ENCODE data around the gene CSTPP1.

Gene CSTPP1

GRCh38 chr11:46999217-46999616, 62.7 kb downstream of the CSTPP1 start:
- DNase-seq: no peak

DNA sequence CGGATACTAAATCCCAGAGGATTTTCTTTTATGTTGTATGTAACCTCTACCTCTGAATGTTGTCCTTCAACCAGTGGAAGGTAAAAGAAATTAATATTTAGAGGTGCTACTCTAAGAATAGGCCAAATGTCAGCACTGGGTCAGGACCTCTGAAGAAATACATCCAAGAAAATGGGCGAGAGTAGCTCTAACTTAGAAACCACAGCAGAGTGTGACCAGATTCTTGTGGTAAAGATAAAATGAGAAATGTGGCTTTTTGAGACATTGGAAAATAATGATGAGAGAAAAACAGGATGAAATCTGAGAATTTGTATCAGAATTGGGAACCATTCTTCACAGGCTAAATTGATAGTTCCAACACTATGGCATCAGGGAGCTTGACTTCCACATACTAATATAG, 63.5 kb downstream of the CSTPP1 start:
- no peak for DNase-seq

DNA sequence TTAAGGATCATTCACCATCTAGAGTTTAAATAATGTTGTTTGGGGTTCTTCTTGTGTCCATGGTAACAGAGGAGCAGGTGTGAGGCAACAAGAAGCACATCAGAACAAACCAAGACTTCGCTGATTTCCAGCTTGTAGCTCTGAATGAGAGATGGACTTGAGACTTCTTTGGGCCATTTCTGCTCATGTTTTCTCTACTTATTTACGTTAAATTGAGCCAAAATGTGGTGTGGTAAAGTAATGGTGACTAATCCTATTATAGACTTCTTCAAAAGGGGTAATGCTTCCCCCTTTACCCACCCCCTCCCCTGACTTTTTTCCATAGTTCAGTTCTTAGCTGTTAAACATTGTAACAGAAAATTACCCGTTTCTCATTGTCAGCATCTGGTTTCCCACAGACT, 65.2 kb downstream of the CSTPP1 start:
- no peak for DNase-seq

DNA sequence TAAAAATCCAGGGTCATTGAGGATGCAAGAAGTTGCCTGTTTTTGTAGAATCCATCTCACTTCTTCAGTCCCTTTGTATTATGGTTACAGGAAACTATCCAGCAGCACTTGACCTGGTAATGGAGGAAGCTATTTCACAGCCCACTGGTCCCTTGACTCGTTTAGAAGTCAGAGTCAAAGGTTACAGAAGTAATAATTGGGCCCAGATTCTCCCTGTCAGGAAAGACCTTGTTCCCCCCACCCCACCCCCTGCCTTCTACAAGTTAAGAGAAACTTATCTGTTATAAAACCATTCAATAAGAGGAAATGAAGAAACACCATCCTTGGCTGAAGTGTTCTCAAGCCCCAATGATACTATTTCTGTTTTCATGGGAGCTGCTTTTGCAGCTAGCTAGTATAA, 65.8 kb downstream of the CSTPP1 start:
- no peak for DNase-seq

DNA sequence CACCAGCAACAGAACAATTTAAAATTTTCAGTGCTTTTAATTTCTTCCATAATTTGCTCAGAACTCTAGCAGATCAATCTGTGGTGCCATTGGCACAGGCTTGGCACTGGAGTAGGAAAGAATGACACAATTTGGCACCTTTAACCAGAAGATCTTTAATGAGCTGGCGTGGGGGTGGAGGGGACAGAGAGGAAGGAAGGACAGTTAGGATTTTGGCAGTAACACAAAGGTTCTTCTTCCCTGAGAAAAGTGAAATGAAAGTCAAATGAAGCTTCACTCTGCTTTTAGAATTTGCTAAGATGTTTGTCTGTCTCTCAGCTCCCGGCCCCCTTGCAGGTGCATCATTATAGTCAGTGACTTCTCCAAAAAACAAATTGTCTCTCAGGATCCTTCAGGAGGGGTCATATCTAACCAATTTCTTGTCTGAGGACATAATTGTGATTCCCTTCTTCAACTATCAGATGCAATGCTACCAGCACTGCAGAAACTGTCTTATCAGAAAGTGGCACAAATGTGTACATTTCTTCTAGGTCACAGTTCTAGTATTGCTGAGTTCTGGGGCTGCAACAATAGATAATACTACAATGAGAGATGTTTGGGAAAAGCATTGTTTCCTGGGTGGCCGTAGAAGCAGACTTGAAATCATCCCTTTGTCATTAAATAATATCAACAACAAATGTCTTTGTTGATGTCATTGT, 66.8 kb downstream of the CSTPP1 start:
- no peak for DNase-seq

GRCh38 chr11:47004595-47005033, 68.1 kb downstream of the CSTPP1 start:
- DNase-seq: no peak

- no peak for DNase-seq
Observed at GRCh38 chr11:47005441-47005840, 68.9 kb downstream of the CSTPP1 start.

DNA sequence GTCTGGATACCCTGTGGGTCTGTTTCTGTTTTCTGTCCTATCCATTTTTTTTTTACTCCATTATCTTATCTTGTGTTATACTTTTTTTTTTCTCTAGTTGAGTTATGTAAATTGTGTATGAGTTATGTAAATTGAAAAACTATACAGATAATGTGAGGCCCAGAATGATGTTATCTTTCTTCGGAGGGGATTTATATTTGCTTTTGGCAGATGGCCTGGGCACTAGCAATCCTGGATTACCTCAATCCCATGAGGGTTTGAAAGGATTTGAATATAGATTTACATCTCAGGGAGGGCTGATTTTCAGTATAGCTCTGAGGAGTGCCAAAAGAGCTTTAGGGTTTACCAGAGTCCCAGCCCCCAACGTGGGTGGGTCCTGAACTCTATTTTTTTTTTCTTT, 71.0 kb downstream of the CSTPP1 start:
- no peak for DNase-seq

DNA sequence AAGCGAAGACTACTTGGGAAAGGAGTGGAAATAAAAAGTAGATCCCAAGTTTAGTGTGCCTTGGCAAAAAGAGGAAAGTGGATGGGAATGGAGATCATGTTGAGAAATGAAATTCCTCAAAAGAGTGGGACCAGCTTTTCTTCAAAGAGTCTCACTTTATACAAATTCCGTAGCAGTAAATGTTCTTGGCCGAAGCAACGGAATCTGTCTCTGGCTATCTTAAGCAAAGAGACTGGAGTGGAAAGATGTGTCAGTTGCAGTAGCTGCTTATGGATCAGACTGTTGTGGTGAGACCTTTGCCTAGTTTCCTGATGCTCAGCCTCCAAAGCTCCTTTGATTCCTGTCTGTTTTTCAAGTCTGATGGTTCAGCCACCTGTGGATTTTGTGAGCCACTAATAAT, 73.6 kb downstream of the CSTPP1 start:
- no peak for DNase-seq

GRCh38 chr11:47014097-47014496, 77.5 kb downstream of the CSTPP1 start:
- DNase-seq: no peak

- DNase-seq: no peak
Observed at GRCh38 chr11:47018637-47019036, 82.1 kb downstream of the CSTPP1 start.

GRCh38 chr11:47020793-47021526, 84.4 kb downstream of the CSTPP1 start:
- no peak for DNase-seq

DNA sequence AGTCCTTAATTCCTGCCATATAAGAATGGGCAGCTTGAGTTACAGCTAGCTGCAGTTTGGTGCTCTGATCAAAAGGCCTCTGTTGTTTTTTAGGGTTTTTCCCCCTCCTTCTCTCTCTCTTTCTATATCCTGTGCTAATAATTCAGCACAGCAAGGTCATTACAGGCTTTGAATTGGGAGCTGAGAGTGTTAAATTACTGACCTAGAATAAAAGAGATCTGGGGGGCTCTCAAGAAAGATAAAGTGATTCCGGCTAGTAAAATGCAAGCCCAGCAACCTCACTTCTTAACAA, 84.9 kb downstream of the CSTPP1 start:
- peak; percentile 36 for DNase-seq

DNA sequence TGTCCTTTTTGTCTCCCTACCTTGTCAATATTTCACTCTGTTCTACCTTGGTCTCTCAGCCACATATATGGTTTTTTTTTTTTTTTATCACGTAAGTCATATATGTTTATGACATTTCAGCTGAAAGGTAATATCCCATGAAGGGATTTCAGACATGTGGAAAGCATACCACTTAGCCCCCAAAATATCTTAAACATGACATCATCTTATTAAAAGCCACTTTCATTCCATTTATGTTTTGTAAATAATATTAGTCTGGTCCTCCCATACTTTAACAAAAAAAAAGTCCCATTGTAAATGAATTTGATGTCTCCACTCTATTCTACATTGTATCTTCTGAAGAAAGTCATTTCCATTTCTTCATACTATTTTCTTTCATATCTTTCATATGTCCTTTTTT, 85.4 kb downstream of the CSTPP1 start:
- DNase-seq: no peak

DNA sequence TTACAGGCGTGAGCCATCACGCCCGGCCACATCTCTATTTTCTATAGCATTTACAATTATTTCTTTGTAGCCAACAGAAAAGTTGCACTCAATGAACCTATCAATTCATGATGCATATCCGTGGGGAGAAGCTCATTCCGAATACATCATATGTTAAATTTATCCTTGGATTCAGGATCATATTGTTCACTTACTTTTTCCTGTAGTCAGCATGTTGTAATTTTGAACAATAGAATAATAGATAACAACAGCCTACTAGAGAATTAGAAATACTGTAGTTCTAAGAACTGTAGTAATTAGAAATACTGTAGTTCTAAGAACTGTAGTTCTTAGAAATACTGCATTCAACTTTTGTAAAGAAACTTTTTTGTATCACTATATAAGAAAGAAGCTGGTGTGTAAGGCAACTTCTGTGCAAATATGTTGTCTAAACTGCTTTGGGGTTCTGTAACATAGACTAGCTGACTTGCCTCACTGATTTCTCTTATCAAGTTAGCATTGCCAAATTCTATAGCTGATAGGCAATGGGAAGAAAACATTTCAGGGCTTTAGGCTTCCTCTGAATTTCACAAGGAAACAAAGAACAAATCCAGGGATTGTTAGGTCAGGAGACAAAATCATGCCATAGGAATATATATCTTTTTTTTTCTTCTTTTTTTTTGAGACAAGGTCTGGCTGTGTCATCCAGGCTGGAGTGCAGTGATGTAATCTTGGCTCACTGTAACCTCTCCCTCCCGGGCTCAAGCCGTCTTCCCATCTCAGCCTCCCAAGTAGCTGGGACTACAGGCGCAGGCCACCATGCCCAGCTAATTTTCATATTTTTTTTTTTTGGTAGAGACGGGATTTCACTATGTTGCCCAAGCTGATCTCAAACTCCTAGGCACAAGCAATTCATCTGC, 91.9 kb downstream of the CSTPP1 start:
- no peak for DNase-seq

- no peak for DNase-seq
Observed at GRCh38 chr11:47033439-47033838, 96.9 kb downstream of the CSTPP1 start.

GRCh38 chr11:47034091-47034490, 97.5 kb downstream of the CSTPP1 start:
- no peak for DNase-seq

- no peak for DNase-seq
Observed at GRCh38 chr11:47035108-47035507, 98.5 kb downstream of the CSTPP1 start.

DNA sequence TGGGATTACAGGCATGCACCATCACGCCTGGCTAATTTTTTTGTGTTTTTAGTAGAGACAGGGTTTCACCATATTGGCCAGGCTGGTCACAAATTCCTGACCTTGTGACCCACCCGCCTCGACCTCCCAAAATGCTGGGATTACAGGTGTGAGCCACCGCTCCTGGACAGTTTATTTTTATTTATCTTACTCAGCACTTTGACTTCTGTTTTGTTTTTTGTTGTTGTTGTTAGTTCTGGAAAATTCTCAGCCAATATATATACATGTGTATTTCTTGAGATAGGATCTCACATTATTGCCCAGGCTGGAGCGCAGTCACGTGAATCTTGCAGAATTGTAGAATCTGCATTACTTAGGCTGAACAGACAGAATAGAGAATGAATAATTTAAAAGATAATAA, 107.6 kb downstream of the CSTPP1 start:
- DNase-seq: no peak

- no peak for DNase-seq
Observed at GRCh38 chr11:47047972-47048371, 111.4 kb downstream of the CSTPP1 start.

GRCh38 chr11:47050284-47050683, 113.7 kb downstream of the CSTPP1 start:
- no peak for DNase-seq

DNA sequence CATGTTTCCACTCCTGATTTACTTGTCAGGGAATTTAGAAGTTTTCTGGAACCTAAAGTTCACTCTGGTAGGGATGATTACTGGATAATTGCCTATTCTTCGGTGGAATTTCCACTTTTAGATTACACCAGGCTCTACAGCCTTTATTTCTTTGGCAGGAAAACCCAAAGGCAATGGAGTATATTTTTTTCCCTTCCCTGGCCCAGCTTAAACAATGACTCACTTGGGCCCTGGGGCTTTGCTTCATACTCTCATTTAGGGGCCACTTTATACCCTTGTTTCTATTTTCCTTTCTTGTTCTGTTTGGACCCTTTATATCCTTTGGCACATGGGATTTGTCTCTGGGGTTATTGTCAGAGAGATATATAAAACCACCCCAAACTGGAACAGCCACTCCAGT, 114.7 kb downstream of the CSTPP1 start:
- no peak for DNase-seq

- DNase-seq: no peak
Observed at GRCh38 chr11:47052165-47052564, 115.6 kb downstream of the CSTPP1 start.

DNA sequence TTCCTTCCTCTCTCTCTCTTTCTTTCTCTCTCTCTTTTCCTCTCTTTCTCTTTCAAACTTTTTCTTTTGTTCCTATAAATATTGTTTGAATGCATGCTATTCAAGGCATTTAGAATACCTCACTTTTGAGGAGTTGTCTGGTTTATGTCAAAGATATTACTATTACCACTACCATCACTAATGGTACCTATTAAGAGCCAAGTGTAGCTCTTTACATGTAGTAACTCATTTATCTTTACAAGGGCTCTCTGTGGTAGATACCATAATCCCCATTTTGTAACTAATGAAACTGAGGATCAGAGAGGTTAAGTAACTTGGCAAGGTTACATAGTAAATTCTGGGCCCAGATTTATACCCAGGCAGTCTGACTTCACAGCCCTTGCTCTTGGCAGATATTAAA, 116.0 kb downstream of the CSTPP1 start:
- no peak for DNase-seq
